SK-N-SH treated with all-trans-retinoic acid at 6 μM for 48 hours (cell line): ENCODE data around the gene S100A5.

Source experiments
- OSR1 ChIP-seq: fragments of 250-450 bp; sonication (Bioruptor Pico); IDR thresholded peaks from 2 replicates; pipeline ENCODE4 v1.8.0; 2022; ENCODE audit warnings: moderate library complexity, mild to moderate bottlenecking, inconsistent platforms
- TCF4 ChIP-seq: fragments of 250-450 bp; sonication (Bioruptor Pico); IDR thresholded peaks from 2 replicates; pipeline ENCODE4 v1.8.0; 2021; ENCODE audit warnings: mild to moderate bottlenecking, moderate library complexity, borderline replicate concordance

DNA sequence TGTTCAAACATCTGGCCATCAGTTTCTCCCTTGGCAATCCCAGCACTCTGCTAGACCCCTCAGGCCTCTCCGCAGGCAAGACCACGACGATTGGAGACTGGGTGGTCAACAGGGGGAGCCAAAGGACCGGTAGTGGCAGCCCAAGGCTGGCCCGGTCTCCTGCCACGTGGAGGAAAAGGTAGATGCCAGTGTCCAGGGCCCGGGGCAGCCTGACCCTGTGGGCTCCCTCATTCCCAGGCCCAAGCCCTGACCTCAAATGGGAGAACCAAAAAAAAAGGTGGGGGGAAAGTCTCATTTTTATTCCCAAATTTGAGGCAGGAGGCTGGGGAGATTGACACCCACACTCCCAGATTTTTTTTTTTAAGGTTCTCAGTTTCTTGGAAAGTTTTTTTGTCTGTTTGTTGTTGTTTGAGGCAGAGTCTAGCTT is 29.7 kb downstream of the S100A5 start:
- TF ChIP-seq OSR1 (CRISPR knock-in tag): no peak
- no peak for TF ChIP-seq TCF4
